A549 (cell line): ENCODE data around the gene MDM1. TPM values are rescaled to one million over a fixed set of nuclear protein-coding genes. Genes with fewer than 3 reads are reported as not detected.

Source experiments
- ATAC-seq, 2 experiments: fragments of 200-7000 bp in 1 of 2; fragments of >200 bp in 1 of 2; cut with Nextera tagmentation in 1 of 2; cut with Tn5 transposase in 1 of 2; 3 replicates each; pipeline versions ENCODE4 v1.8.0 to v1.9.1; 2018 to 2020; ENCODE audit warnings: mild to moderate bottlenecking in 1 of 2, moderate library complexity in 1 of 2
- CTCF ChIA-PET: fragments of 300-600 bp; sonication (Branson Sonifier 250); formaldehyde crosslinking; extraction: SDS; loops from one replicate; lab custom pipeline; 2021; ENCODE audit warnings: antibody characterized with exemption, inconsistent platforms; lab: Yijun Ruan, JAX
- POLR2A ChIA-PET: fragments of 350-600 bp; formaldehyde crosslinking; extraction: SDS; loops from one replicate; lab custom pipeline; 2021; ENCODE audit warnings: antibody characterized with exemption, inconsistent platforms; lab: Yijun Ruan, JAX
- DNase-seq, 2 experiments: peaks; one replicate each; pipeline versions ENCODE4 v3.0.0 to v3.0.0-alpha.2; 2011 to 2016; ENCODE audit warnings: low read depth in 1 of 2, low spot score in 1 of 2
- FAIRE-seq: peaks from 2 replicates; lab custom pipeline; 2011; peaks lifted over from hg19 to GRCh38; lab: Jason Lieb, UNC
- H3K27ac ChIP-seq, 2 experiments: fragments of >200 bp; sonication (Bioruptor Twin); formaldehyde crosslinking; 3 replicates each; pipeline ENCODE4 v1.5.1; 2016 to 2017
- H3K4me1 ChIP-seq: fragments of >200 bp; sonication (Bioruptor Twin); formaldehyde crosslinking; 3 replicates; pipeline ENCODE4 v1.6.1; 2016
- H3K4me2 ChIP-seq: fragments of >200 bp; sonication (Bioruptor Twin); formaldehyde crosslinking; 3 replicates; pipeline ENCODE4 v1.6.1; 2016
- H3K4me3 ChIP-seq: fragments of >200 bp; sonication (Bioruptor Twin); formaldehyde crosslinking; 3 replicates; pipeline ENCODE4 v1.5.1; 2016
- H3K9me3 ChIP-seq: fragments of >200 bp; sonication (Bioruptor Twin); formaldehyde crosslinking; 3 replicates; pipeline ENCODE4 v1.6.1; 2016
- CEBPB ChIP-seq, 2 experiments: fragments of >200 bp in 1 of 2; sonication (Bioruptor Twin) in 1 of 2; formaldehyde crosslinking in 1 of 2; IDR thresholded peaks; 2 replicates each; pipeline ENCODE4 v1.6.1; 2012 to 2016
- CHD4 ChIP-seq: fragments of 200-600 bp; sonication (generic); IDR thresholded peaks from 2 replicates; pipeline ENCODE4 v1.6.1; 2016; ENCODE audit warnings: antibody characterized with exemption, mild to moderate bottlenecking, borderline replicate concordance
- EHF ChIP-seq: fragments of 250-450 bp; sonication (Bioruptor Pico); IDR thresholded peaks from 2 replicates; pipeline ENCODE4 v1.5.0; 2020; ENCODE audit warnings: mild to moderate bottlenecking
- EHMT2 ChIP-seq: fragments of 200-600 bp; sonication (generic); IDR thresholded peaks from 2 replicates; pipeline ENCODE4 v1.6.1; 2016; ENCODE audit warnings: antibody characterized with exemption, low read depth, mild to moderate bottlenecking, moderate library complexity
- FOSB ChIP-seq: fragments of 250-450 bp; sonication (Bioruptor Pico); IDR thresholded peaks from 2 replicates; pipeline ENCODE4 v1.5.0; 2020; ENCODE audit warnings: mild to moderate bottlenecking, moderate library complexity
- FOSL2 ChIP-seq, 2 experiments: fragments of 450-650 bp in 1 of 2; fragments of >200 bp in 1 of 2; sonication (Bioruptor Twin) in 1 of 2; formaldehyde crosslinking; IDR thresholded peaks; 2 replicates each; pipeline versions ENCODE4 v1.5.0 to v1.6.1; 2016 to 2020; ENCODE audit warnings: mild to moderate bottlenecking in 1 of 2, moderate library complexity in 1 of 2
- FOXS1 ChIP-seq: fragments of 250-450 bp; sonication (Bioruptor Pico); IDR thresholded peaks from 2 replicates; pipeline ENCODE4 v1.5.0; 2020; ENCODE audit warnings: mild to moderate bottlenecking, moderate library complexity
- GATA3 ChIP-seq: IDR thresholded peaks from 2 replicates; pipeline ENCODE4 v1.6.1; 2012; ENCODE audit warnings: borderline replicate concordance
- HEYL ChIP-seq: fragments of 250-450 bp; sonication (Bioruptor Pico); IDR thresholded peaks from 2 replicates; pipeline ENCODE4 v1.8.0; 2021; ENCODE audit warnings: mild to moderate bottlenecking, moderate library complexity
- HOXA7 ChIP-seq: fragments of 250-450 bp; sonication (Bioruptor Pico); IDR thresholded peaks from 2 replicates; pipeline ENCODE4 v1.5.0; 2020; ENCODE audit warnings: mild to moderate bottlenecking, moderate library complexity
- JUNB ChIP-seq: fragments of >200 bp; sonication (Bioruptor Twin); formaldehyde crosslinking; IDR thresholded peaks from 2 replicates; pipeline ENCODE4 v1.6.1; 2016
- KDM5A ChIP-seq: fragments of 200-600 bp; sonication (generic); IDR thresholded peaks from 2 replicates; pipeline ENCODE4 v1.6.1; 2016; ENCODE audit warnings: antibody characterized with exemption, mild to moderate bottlenecking
- MAFK ChIP-seq: fragments of 450-650 bp; IDR thresholded peaks from 2 replicates; pipeline ENCODE4 v1.6.1; 2014; ENCODE audit not compliant: partially characterized antibody
- MYC ChIP-seq: IDR thresholded peaks from 2 replicates; pipeline ENCODE4 v1.6.1; 2012; ENCODE audit warnings: mild to moderate bottlenecking, inconsistent platforms, low read length, improper control_type of control experiment, borderline replicate concordance
- NFE2L2 ChIP-seq: fragments of 150-350 bp; conservative IDR thresholded peaks from 2 replicates; pipeline ENCODE4 v1.6.1; 2014; ENCODE audit warnings: low read length
- NPAS2 ChIP-seq: fragments of 250-450 bp; sonication (Bioruptor Pico); IDR thresholded peaks from 2 replicates; pipeline ENCODE4 v1.8.0; 2022; ENCODE audit warnings: mild to moderate bottlenecking, moderate library complexity, borderline replicate concordance
- POLR2A ChIP-seq: IDR thresholded peaks from 2 replicates; pipeline ENCODE4 v1.6.1; 2012; ENCODE audit warnings: mild to moderate bottlenecking, low read length
- POLR2AphosphoS2 ChIP-seq: conservative IDR thresholded peaks from 2 replicates; pipeline ENCODE4 v1.6.1; 2012; ENCODE audit warnings: low read length, improper control_type of control experiment, inconsistent platforms
- RAD21 ChIP-seq, 2 experiments: fragments of >200 bp in 1 of 2; sonication (Bioruptor Twin) in 1 of 2; formaldehyde crosslinking in 1 of 2; IDR thresholded peaks in 1 of 2; conservative IDR thresholded peaks in 1 of 2; 2 replicates in 1 of 2; 3 replicates in 1 of 2; pipeline ENCODE4 v1.6.1; 2012 to 2018; ENCODE audit warnings: inconsistent platforms in 1 of 2
- RARB ChIP-seq: fragments of 250-450 bp; sonication (Bioruptor Pico); IDR thresholded peaks from 2 replicates; pipeline ENCODE4 v1.8.0; 2021; ENCODE audit warnings: mild to moderate bottlenecking, moderate library complexity
- RNF2 ChIP-seq: fragments of 200-600 bp; sonication (generic); IDR thresholded peaks from 2 replicates; pipeline ENCODE4 v1.6.1; 2016; ENCODE audit warnings: low read depth, mild to moderate bottlenecking, antibody characterized with exemption, moderate library complexity, borderline replicate concordance
- SREBF2 ChIP-seq: fragments of 450-650 bp; IDR thresholded peaks from 2 replicates; pipeline ENCODE4 v1.6.1; 2014; ENCODE audit warnings: mild to moderate bottlenecking, moderate library complexity
- TFCP2L1 ChIP-seq: fragments of 250-450 bp; sonication (Bioruptor Pico); IDR thresholded peaks from 2 replicates; pipeline ENCODE4 v1.5.0; 2021; ENCODE audit warnings: mild to moderate bottlenecking
- ZFP36 ChIP-seq: fragments of 450-650 bp; IDR thresholded peaks from 2 replicates; pipeline ENCODE4 v1.6.1; 2014; ENCODE audit warnings: borderline replicate concordance; ENCODE audit not compliant: partially characterized antibody
- ZNF302 ChIP-seq: fragments of 250-450 bp; sonication (Bioruptor Pico); IDR thresholded peaks from 2 replicates; pipeline ENCODE4 v1.9.0; 2021; ENCODE audit warnings: inconsistent platforms, mild to moderate bottlenecking, moderate library complexity
- WGBS: methylation state at CpG from one replicate; pipeline ENCODE4 v1.1.6; 2017; ENCODE audit errors: missing lambda C conversion rate; 5-methylcytosine and 5-hydroxymethylcytosine counted together
- polyA plus RNA-seq, 4 experiments: library from polyadenylated mRNA; depleted of rRNA in 3 of 4; stranded (reverse); fragments of >200 nt; fragmentation: RNase III in 1 of 4; extraction: RNeasy Plus Mini Kit Qiagen cat#74134 plus additional on column Dnase treatment in 1 of 4; gene quantifications; 2 replicates in 3 of 4; 3 replicates in 1 of 4; pipeline ENCODE4 v1.2.3, GENCODE V29; 2011 to 2017
- TF ChIP-seq, protein P1 (sequence below): IDR thresholded peaks from 2 replicates; pipeline ENCODE4 v1.6.1; 2012
- TF ChIP-seq, protein P2 (sequence below): IDR thresholded peaks from 2 replicates; pipeline ENCODE4 v1.6.1; 2012
- TF ChIP-seq, protein P3 (sequence below): fragments of 150-350 bp; IDR thresholded peaks from 2 replicates; pipeline ENCODE4 v1.6.1; 2014; ENCODE audit warnings: low read depth, mild to moderate bottlenecking, low read length

Gene MDM1
- polyA plus RNA-seq, 2 of the 4 experiments (the other 2 are of a cell fraction), result 12.5 to 24.5 TPM

DNA sequence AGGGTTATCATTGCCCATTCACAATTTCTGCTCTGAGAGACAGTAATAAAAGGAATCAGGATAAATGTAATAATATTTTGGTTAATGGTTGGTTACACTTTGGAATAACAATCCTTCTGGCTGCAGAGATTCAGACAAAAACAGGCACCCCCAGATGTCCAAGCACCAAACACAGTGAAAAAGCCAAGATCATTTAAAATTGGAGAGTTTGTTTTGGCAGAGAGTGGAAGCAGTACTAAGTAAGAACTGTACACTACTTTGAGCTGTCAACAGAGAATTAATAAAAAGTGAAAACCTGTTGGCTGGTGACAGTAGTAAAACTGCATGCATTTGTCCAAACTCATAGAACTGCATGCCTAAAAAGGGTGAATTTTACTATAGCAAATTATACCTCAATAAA lies 63.2 kb downstream of the MDM1 start:
- Histone ChIP-seq H3K4me1 (no peaks in the 10 kb centered on the region), H3K4me2 (no peak overlapping the region), H3K9me3 (no peaks in the 10 kb centered on the region), H3K4me3 (no peak overlapping the region), H3K27ac (no peak overlapping the region)
- ATAC-seq, result no peak
- DNase-seq, result no peak
- ChIA-PET POLR2A (no interaction called here), CTCF (no interaction called here)
- FAIRE-seq, result no peak
- TF ChIP-seq MAFK (no peak), GATA3 (no peak), RNF2 (no peak), POLR2AphosphoS2 (no peak)

GRCh38 chr12:68267892-68268396 lies 64.2 kb downstream of the MDM1 start:
- DNase-seq (no peak), FAIRE-seq (no peak), ATAC-seq (no peak)
- Histone ChIP-seq H3K9me3 (no peaks in the 10 kb centered on the region), H3K27ac (no peak overlapping the region), H3K4me1 (no peaks in the 10 kb centered on the region), H3K4me2 (no peak overlapping the region), H3K4me3 (no peak overlapping the region)
- POLR2A ChIA-PET, result no interaction called here
- CTCF ChIA-PET, result no interaction called here
- TF ChIP-seq FOSL2 (IDR thresholded peaks at IDR 0.05) (no peak), FOSL2 (CRISPR knock-in tag; IDR thresholded peaks at IDR 0.05) (no peak), POLR2A (no peak), CEBPB (IDR thresholded peaks at IDR 0.05) (no peak), JUNB (no peak), KDM5A (no peak), RARB (CRISPR knock-in tag) (no peak), SREBF2 (no peak), HOXA7 (CRISPR knock-in tag) (no peak), FOSB (CRISPR knock-in tag) (no peak), RNF2 (no peak), HEYL (no peak), ZFP36 (no peak), NPAS2 (CRISPR knock-in tag) (no peak), CHD4 (no peak), MYC (no peak), GATA3 (no peak), EHF (CRISPR knock-in tag) (no peak), ZNF302 (CRISPR knock-in tag) (no peak)
- TF ChIP-seq, protein P1, sequence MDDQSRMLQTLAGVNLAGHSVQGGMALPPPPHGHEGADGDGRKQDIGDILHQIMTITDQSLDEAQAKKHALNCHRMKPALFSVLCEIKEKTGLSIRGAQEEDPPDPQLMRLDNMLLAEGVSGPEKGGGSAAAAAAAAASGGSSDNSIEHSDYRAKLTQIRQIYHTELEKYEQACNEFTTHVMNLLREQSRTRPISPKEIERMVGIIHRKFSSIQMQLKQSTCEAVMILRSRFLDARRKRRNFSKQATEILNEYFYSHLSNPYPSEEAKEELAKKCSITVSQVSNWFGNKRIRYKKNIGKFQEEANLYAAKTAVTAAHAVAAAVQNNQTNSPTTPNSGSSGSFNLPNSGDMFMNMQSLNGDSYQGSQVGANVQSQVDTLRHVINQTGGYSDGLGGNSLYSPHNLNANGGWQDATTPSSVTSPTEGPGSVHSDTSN, result no peak
- TF ChIP-seq, protein P2, sequence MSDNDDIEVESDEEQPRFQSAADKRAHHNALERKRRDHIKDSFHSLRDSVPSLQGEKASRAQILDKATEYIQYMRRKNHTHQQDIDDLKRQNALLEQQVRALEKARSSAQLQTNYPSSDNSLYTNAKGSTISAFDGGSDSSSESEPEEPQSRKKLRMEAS, result no peak
- WGBS, result 23% methylated on average over 6 of the region's 6 CpGs

DNA sequence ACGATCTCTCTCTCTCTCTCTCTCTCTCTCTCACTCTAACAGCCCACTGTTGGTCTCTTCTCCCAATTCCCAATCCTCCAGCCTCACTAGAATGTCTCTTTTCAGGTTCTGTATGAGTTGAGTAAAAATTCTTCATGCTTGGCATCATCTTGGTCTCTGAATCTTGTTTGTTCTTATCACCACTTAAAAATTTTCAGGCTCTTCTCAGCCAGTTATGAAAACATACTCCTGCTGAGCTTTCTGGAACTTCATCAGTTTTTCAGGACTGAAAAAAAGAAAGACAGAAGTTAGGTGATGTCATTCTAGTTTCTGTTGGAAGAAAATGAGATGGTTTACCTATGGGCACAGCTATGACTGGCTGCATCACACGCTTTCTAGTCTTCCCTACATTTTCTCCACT lies 67.3 kb downstream of the MDM1 start:
- ChIA-PET POLR2A (no interaction called here), CTCF (no interaction called here)
- 26% methylated on average over 2 of the region's 2 CpGs for WGBS
- Histone ChIP-seq H3K27ac (no peak overlapping the region), H3K4me2 (no peak overlapping the region), H3K4me3 (no peak overlapping the region), H3K9me3 (no peaks in the 10 kb centered on the region), H3K4me1 (no peaks in the 10 kb centered on the region)
- DNase-seq, result no peak
- no peak for ATAC-seq
- TF ChIP-seq ZNF302 (CRISPR knock-in tag) (no peak), JUNB (no peak), TFCP2L1 (no peak), NFE2L2 (no peak), RAD21 (conservative IDR thresholded peaks at IDR 0.05 in 1 of 2, IDR thresholded peaks at IDR 0.05 in 1 of 2) (no peak), EHMT2 (no peak), FOXS1 (CRISPR knock-in tag) (no peak), ZFP36 (no peak)
- TF ChIP-seq, protein P3, sequence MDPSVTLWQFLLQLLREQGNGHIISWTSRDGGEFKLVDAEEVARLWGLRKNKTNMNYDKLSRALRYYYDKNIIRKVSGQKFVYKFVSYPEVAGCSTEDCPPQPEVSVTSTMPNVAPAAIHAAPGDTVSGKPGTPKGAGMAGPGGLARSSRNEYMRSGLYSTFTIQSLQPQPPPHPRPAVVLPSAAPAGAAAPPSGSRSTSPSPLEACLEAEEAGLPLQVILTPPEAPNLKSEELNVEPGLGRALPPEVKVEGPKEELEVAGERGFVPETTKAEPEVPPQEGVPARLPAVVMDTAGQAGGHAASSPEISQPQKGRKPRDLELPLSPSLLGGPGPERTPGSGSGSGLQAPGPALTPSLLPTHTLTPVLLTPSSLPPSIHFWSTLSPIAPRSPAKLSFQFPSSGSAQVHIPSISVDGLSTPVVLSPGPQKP, result no peak
- FAIRE-seq, result no peak
